ENCODE data around the gene ST6GALNAC2.

The ST6GALNAC2 gene

DNA sequence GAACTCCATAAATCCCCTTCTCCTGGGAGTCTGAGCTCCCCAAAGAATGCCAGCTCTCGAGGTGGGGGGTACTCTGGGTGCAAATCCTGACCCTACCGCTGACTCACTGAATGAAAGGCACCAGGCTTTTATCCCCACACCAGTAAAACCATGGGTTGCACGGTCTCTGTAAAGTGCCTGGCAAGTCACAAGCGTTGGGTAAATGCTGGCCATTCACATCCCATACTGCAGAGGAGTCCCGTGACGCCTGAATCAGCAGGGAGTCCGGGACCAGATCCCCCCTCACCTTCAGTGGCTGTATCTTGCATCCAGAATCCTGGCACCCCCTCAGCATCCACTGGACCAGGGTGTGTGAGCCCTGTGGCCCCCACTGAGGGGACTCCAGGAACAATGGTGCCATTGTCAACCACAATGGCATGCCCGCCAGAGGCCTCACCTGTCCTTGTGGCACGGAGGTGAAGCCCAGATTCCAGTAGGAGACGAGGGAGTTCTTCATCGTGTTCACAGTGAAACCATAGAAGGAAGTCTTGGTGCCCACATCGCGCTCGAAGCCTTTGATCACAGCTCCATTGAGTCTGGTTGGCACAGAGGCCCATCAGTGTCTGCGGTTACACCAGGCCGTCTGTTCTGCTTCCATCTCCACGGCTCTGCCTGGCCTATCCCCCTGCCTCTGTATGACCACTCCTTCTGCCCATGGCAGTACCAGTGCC is 13.3 kb downstream of the ST6GALNAC2 start:
- no peaks in the 10 kb centered on the region for H3K27me3 ChIP-seq (ENCODE audit: insufficient read depth, low read depth)
- no peak overlapping the region for H3K4me3 ChIP-seq (IDR thresholded peaks at IDR 0.05; ENCODE audit: insufficient read depth, low read depth, low read length)
- no peaks in the 10 kb centered on the region for H3K79me2 ChIP-seq (ENCODE audit: insufficient read depth, low read depth)
- peaks cover 5% of the 10 kb centered on the region for H3K4me1 ChIP-seq (ENCODE audit: low read depth, poor library complexity, severe bottlenecking)
- H4K20me1 ChIP-seq (ENCODE audit: insufficient read depth) = no peaks in the 10 kb centered on the region
- TF ChIP-seq, protein P1, sequence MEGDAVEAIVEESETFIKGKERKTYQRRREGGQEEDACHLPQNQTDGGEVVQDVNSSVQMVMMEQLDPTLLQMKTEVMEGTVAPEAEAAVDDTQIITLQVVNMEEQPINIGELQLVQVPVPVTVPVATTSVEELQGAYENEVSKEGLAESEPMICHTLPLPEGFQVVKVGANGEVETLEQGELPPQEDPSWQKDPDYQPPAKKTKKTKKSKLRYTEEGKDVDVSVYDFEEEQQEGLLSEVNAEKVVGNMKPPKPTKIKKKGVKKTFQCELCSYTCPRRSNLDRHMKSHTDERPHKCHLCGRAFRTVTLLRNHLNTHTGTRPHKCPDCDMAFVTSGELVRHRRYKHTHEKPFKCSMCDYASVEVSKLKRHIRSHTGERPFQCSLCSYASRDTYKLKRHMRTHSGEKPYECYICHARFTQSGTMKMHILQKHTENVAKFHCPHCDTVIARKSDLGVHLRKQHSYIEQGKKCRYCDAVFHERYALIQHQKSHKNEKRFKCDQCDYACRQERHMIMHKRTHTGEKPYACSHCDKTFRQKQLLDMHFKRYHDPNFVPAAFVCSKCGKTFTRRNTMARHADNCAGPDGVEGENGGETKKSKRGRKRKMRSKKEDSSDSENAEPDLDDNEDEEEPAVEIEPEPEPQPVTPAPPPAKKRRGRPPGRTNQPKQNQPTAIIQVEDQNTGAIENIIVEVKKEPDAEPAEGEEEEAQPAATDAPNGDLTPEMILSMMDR (conservative IDR thresholded peaks at IDR 0.05; ENCODE audit: low read depth, low read length) = no peak
- no peak overlapping the region for H3K4me2 ChIP-seq
- no peaks in the 10 kb centered on the region for H3K36me3 ChIP-seq (ENCODE audit: insufficient read depth)
- no peak overlapping the region for H2AFZ ChIP-seq (ENCODE audit: low read depth)
- H3K9ac ChIP-seq = no peak overlapping the region
- H3K27ac ChIP-seq = no peak overlapping the region

DNA sequence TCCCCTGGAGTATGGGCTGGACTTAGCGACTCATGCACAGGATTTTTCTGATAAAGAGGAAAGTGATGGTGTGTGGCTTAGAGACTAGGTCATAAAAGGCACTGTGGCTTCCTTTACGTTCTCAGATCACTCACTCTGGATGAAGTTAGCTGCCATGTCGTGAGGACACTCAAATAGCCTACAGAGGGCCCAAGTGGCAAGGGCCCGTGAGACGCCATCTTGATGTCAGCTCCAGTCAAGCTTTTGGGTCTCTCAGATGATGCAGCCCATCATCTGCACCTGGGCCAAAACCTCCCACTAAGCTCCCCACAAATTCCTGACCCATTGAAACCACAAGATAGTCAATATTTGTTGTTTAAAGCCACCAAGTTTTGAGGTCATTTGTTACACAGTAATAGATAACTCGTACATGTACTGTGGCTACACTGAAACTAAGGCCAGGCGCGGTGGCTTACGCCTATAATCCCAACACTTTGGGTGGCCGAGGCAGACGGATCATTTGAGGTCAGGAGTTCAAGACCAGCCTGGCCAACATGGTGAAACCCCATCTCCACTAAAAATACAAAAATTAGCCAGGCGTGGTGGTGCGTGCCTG is 14.7 kb downstream of the ST6GALNAC2 start:
- no peaks in the 10 kb centered on the region for H3K79me2 ChIP-seq (ENCODE audit: insufficient read depth, low read depth)
- no peaks in the 10 kb centered on the region for H3K36me3 ChIP-seq (ENCODE audit: insufficient read depth)
- TF ChIP-seq, protein P1 (conservative IDR thresholded peaks at IDR 0.05; ENCODE audit: low read depth, low read length) = no peak
- H3K4me3 ChIP-seq (IDR thresholded peaks at IDR 0.05; ENCODE audit: insufficient read depth, low read depth, low read length) = no peak overlapping the region
- H2AFZ ChIP-seq (ENCODE audit: low read depth) = no peak overlapping the region
- 0 out of 2 replicates have a peak, but pooled peaks cover 2% of the 10 kb centered on the region for H4K20me1 ChIP-seq (ENCODE audit: insufficient read depth)
- H3K9ac ChIP-seq = no peak overlapping the region
- no peak overlapping the region for H3K4me2 ChIP-seq
- no peak overlapping the region for H3K27ac ChIP-seq
- H3K27me3 ChIP-seq (ENCODE audit: insufficient read depth, low read depth) = no peaks in the 10 kb centered on the region
- peaks cover 19% of the 10 kb centered on the region for H3K4me1 ChIP-seq (ENCODE audit: low read depth, poor library complexity, severe bottlenecking)

DNA sequence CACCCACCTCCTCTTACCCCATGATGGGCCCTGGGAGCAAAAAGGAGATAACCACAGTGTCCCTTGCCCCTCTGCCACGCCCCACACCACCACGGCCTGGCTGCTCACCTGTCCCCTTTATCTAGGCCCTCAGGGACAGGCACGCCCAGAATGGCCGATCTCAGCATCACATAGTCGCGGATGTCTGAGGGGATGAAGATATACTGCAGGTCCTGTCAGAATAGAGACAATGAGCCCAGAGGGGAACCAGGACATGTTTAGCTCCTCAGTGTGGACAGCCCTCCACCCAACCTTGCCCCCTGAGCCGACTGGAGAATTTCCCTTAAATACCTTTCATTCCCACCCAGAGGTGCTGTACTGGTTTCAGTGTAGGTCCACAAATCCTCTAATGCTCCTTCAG is 15.2 kb downstream of the ST6GALNAC2 start:
- H3K4me1 ChIP-seq (ENCODE audit: low read depth, poor library complexity, severe bottlenecking) = peaks cover 24% of the 10 kb centered on the region
- no peak overlapping the region for H2AFZ ChIP-seq (ENCODE audit: low read depth)
- H3K27ac ChIP-seq = no peak overlapping the region
- no peak overlapping the region for H3K4me3 ChIP-seq (IDR thresholded peaks at IDR 0.05; ENCODE audit: insufficient read depth, low read depth, low read length)
- 0 out of 2 replicates have a peak, but pooled peaks cover 6% of the 10 kb centered on the region for H4K20me1 ChIP-seq (ENCODE audit: insufficient read depth)
- no peaks in the 10 kb centered on the region for H3K79me2 ChIP-seq (ENCODE audit: insufficient read depth, low read depth)
- TF ChIP-seq, protein P1 (conservative IDR thresholded peaks at IDR 0.05; ENCODE audit: low read depth, low read length) = no peak
- no peaks in the 10 kb centered on the region for H3K36me3 ChIP-seq (ENCODE audit: insufficient read depth)
- no peaks in the 10 kb centered on the region for H3K27me3 ChIP-seq (ENCODE audit: insufficient read depth, low read depth)
- no peak overlapping the region for H3K4me2 ChIP-seq
- no peak overlapping the region for H3K9ac ChIP-seq

DNA sequence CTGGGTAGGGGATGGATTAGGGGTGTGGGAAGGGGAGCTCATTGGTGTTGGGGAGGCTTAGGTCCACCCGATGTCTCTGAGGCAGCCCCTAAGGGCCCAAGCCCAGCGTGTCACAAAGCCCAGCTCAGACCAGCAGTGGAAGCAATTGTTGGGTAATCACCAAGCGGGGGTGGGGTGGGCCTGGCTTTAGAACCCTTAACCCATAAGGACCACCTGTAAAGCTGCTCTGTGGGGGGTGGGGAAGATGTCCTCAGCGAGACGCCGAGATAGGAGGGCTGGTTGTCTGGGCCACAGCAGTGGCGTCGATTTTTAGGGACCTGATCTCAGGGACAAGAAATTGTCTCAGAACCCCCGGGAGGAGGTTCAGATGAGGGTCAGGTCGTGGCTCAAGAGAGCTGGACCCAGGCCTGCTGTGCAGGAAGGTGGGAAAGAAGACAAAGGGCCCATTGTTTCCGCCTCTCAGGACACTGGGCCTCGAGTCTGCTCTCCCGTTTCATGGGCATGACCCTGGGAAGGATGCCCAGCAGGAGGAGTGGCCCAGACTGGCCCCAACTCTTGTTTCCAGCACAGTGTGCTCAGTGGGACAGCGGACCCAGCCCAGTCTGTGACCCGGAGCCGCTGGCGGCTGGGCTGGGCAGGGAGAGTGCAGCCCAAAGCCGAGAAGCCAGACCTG is 15.9 kb downstream of the ST6GALNAC2 start:
- Histone ChIP-seq H3K4me2 (no peak overlapping the region), H3K9ac (no peak overlapping the region), H3K4me3 (IDR thresholded peaks at IDR 0.05; ENCODE audit: insufficient read depth, low read depth, low read length) (no peak overlapping the region), H2AFZ (ENCODE audit: low read depth) (no peak overlapping the region), H3K36me3 (ENCODE audit: insufficient read depth) (peaks cover under 1% of the 10 kb centered on the region; the same call in 1 of the 2 replicates), H3K4me1 (ENCODE audit: low read depth, poor library complexity, severe bottlenecking) (peaks cover 24% of the 10 kb centered on the region), H4K20me1 (ENCODE audit: insufficient read depth) (0 out of 2 replicates have a peak, but pooled peaks cover 6% of the 10 kb centered on the region), H3K79me2 (ENCODE audit: insufficient read depth, low read depth) (no peaks in the 10 kb centered on the region), H3K27ac (no peak overlapping the region), H3K27me3 (ENCODE audit: insufficient read depth, low read depth) (no peaks in the 10 kb centered on the region)
- TF ChIP-seq, protein P1 (conservative IDR thresholded peaks at IDR 0.05; ENCODE audit: low read depth, low read length) = no peak
